MM.1S (cell line): ENCODE results near the gene WASF2.

Experiments
- CTCF ChIP-seq: fragments of 300-600 bp; sonication (generic); IDR thresholded peaks from 2 replicates; pipeline ENCODE4 v1.5.1; 2016; ENCODE audit warnings: antibody characterized with exemption, low read length, mixed read lengths
- EZH2 ChIP-seq: fragments of 300-600 bp; sonication (generic); optimal IDR thresholded peaks from 2 replicates; pipeline ENCODE3; 2017; ENCODE audit warnings: low read depth, mild to moderate bottlenecking, antibody characterized with exemption, low read length, mixed read lengths
- EZH2phosphoT487 ChIP-seq: fragments of 300-600 bp; sonication (generic); IDR thresholded peaks from 2 replicates; pipeline ENCODE4 v1.6.1; 2018; ENCODE audit warnings: antibody characterized with exemption, low read length

- no peak for TF ChIP-seq CTCF
- no peak for TF ChIP-seq EZH2
- TF ChIP-seq EZH2phosphoT487, result no peak
Measured at GRCh38 chr1:27427816-27428315, 62.1 kb downstream of the WASF2 start.
